ENCODE measurements around the gene SLC35F3. TPM values are rescaled to one million over a fixed set of nuclear protein-coding genes. Genes with fewer than 3 reads are reported as not detected.

Gene SLC35F3
- total RNA-seq, 1 experiment from 2014 or later: 19.1 TPM

GRCh38 chr1:233936422-233936821 lies 31.9 kb downstream of the SLC35F3 start:
- in situ Hi-C loops (cut with HindIII; ENCODE audit: low pct_unique_long_range_greater_than_20kb, low sequenced_read_pairs): no loop called here
- no peak for DNase-seq (ENCODE audit: low read depth, low spot score)
- Histone ChIP-seq H3K27ac (ENCODE audit: low read length) (no peak overlapping the region), H3K27me3 (ENCODE audit: control insufficient read depth, insufficient read depth, low read length) (no peaks in the 10 kb centered on the region), H3K4me3 (ENCODE audit: low read depth in 2 of 2, low read length in 2 of 2) (no peak overlapping the region), H3K9me3 (ENCODE audit: control insufficient read depth, insufficient read depth, low read depth, low read length) (no peaks in the 10 kb centered on the region), H3K4me1 (ENCODE audit: control insufficient read depth, insufficient read depth, low read length) (no peaks in the 10 kb centered on the region), H3K36me3 (ENCODE audit: control insufficient read depth, insufficient read depth, low read length) (no peaks in the 10 kb centered on the region; the same call in 1 of the 2 replicates)
- ChIA-PET CTCF (no interaction called here), POLR2A (no interaction called here)
- BruUV-seq (replicated peaks): no TSS peak
- TF ChIP-seq REST (IDR thresholded peaks at IDR 0.05; ENCODE audit: insufficient read depth in 1 of 2, low read depth in 2 of 2, low read length in 1 of 2) (no peak), SIN3A (IDR thresholded peaks at IDR 0.05; ENCODE audit: borderline replicate concordance, insufficient read depth, low read depth, low read length) (no peak), CTCF (IDR thresholded peaks at IDR 0.05) (no peak), TCF7L2 (IDR thresholded peaks at IDR 0.05; ENCODE audit: low read depth, low read length) (no peak)
- intact Hi-C loops (cut with micrococcal nuclease; ENCODE audit: unreplicated experiment): no loop called here
- ATAC-seq: no peak

GRCh38 chr1:233936842-233937241 lies 32.4 kb downstream of the SLC35F3 start:
- no peak for ATAC-seq
- POLR2A ChIA-PET: no interaction called here
- in situ Hi-C loops (cut with HindIII; ENCODE audit: low pct_unique_long_range_greater_than_20kb, low sequenced_read_pairs): no loop called here

More at GRCh38 chr1:233936842-233937241, 32.4 kb downstream of the SLC35F3 start:
- Histone ChIP-seq H3K4me1 (ENCODE audit: control insufficient read depth, insufficient read depth, low read length) (no peaks in the 10 kb centered on the region), H3K4me3 (ENCODE audit: low read depth in 2 of 2, low read length in 2 of 2) (no peak overlapping the region), H3K27me3 (ENCODE audit: control insufficient read depth, insufficient read depth, low read length) (no peaks in the 10 kb centered on the region), H3K9me3 (ENCODE audit: control insufficient read depth, insufficient read depth, low read depth, low read length) (no peaks in the 10 kb centered on the region), H3K27ac (ENCODE audit: low read length) (no peak overlapping the region), H3K36me3 (ENCODE audit: control insufficient read depth, insufficient read depth, low read length) (no peaks in the 10 kb centered on the region; the same call in 1 of the 2 replicates)
- TF ChIP-seq SIN3A (IDR thresholded peaks at IDR 0.05; ENCODE audit: borderline replicate concordance, insufficient read depth, low read depth, low read length) (no peak), TCF7L2 (IDR thresholded peaks at IDR 0.05; ENCODE audit: low read depth, low read length) (no peak), POLR2AphosphoS5 (IDR thresholded peaks at IDR 0.05; ENCODE audit: low read depth, low read length) (no peak), REST (IDR thresholded peaks at IDR 0.05; ENCODE audit: insufficient read depth in 1 of 2, low read depth in 2 of 2, low read length in 1 of 2) (no peak), CTCF (IDR thresholded peaks at IDR 0.05) (no peak)
- intact Hi-C loops (cut with micrococcal nuclease; ENCODE audit: unreplicated experiment): no loop called here
- CTCF ChIA-PET: no interaction called here
- no TSS peak for BruUV-seq (replicated peaks)
- DNase-seq (ENCODE audit: low read depth, low spot score): no peak
